ENCODE data around the gene NR3C1. TPM values are rescaled to one million over a fixed set of nuclear protein-coding genes. Genes with fewer than 3 reads are reported as not detected.

The NR3C1 gene
- total RNA-seq, 1 experiment from 2014 or later, result 31.4 TPM

- Histone ChIP-seq H2BK15ac (ENCODE audit: low read depth, low read length) (no peak overlapping the region), H3K27me3 (ENCODE audit: insufficient read depth, low read length) (no peaks in the 10 kb centered on the region), H3K23me2 (ENCODE audit: insufficient read length, low read depth, low read length, poor library complexity, severe bottlenecking) (no peaks in the 10 kb centered on the region), H3K9ac (ENCODE audit: extremely low read depth, insufficient read length, low read length) (no peak overlapping the region), H2BK120ac (ENCODE audit: low read depth, low read length, poor library complexity, severe bottlenecking) (no peak overlapping the region), H3K79me2 (ENCODE audit: insufficient read depth, low read length) (no peaks in the 10 kb centered on the region), H3T11ph (ENCODE audit: low read length) (no peak overlapping the region), H3K4ac (ENCODE audit: low read depth, low read length) (no peak overlapping the region), H4K5ac (ENCODE audit: insufficient read length, low read depth, low read length) (no peak overlapping the region), H3K4me2 (ENCODE audit: insufficient read depth, insufficient read length, low read length) (no peak overlapping the region), H3K23ac (ENCODE audit: insufficient read length, low read depth, low read length) (no peak overlapping the region), H2BK12ac (ENCODE audit: insufficient read length, low read depth, low read length) (no peak overlapping the region), H3K18ac (ENCODE audit: insufficient read length, low read depth, low read length) (no peak overlapping the region), H3K9me3 (ENCODE audit: control insufficient read depth, low read depth, low read length) (no peaks in the 10 kb centered on the region), H3K27ac (ENCODE audit: insufficient read length, low read depth, low read length) (no peak overlapping the region), H2AFZ (ENCODE audit: low read length) (no peak overlapping the region), H3K14ac (ENCODE audit: insufficient read depth, low read length) (no peak overlapping the region), H3K56ac (ENCODE audit: insufficient read length, low read depth, low read length) (no peak overlapping the region), H3K79me1 (ENCODE audit: insufficient read depth, low read depth, low read length, poor library complexity, severe bottlenecking) (no peaks in the 10 kb centered on the region), H2AK5ac (ENCODE audit: insufficient read length, low read length) (no peak overlapping the region), H4K91ac (ENCODE audit: insufficient read length, low read depth, low read length) (no peak overlapping the region), H2BK20ac (ENCODE audit: low read depth, low read length, poor library complexity, severe bottlenecking) (no peak overlapping the region), H2BK5ac (ENCODE audit: insufficient read length, low read length) (no peak overlapping the region), H4K8ac (replicated peaks; ENCODE audit: insufficient read length, low read depth, low read length) (no peak overlapping the region), H4K20me1 (ENCODE audit: control insufficient read depth, insufficient read depth, insufficient read length) (no peaks in the 10 kb centered on the region), H3K4me1 (ENCODE audit: insufficient read depth, low read length) (no peaks in the 10 kb centered on the region)
- no peak for DNase-seq
- H3K36me3 Mint-ChIP-seq (ENCODE audit: insufficient read depth in 1 of 3, low read depth in 3 of 3), result peaks cover 9 to 13% (median 12%) of the 10 kb centered on the region in 3 experiments; a peak in 5 of 7 replicates
- no peak overlapping the region for H3K27ac Mint-ChIP-seq
- H3K9me3 Mint-ChIP-seq, result no peaks in the 10 kb centered on the region
- H3K4me3 Mint-ChIP-seq, result no peak overlapping the region
- H3K27me3 Mint-ChIP-seq (ENCODE audit: low read depth), result no peaks in the 10 kb centered on the region
- TF ChIP-seq CTCF (conservative IDR thresholded peaks at IDR 0.05), result no peak
- H3K4me1 Mint-ChIP-seq, result peaks cover 2 to 4% of the 10 kb centered on the region in 2 experiments; a peak in 2 of 4 replicates
These were observed 88.8 kb downstream of the NR3C1 start for GRCh38 chr5:143314659-143315058.

Data from H9 (cell line).